NT2/D1 (cell line): ENCODE data around the gene STRBP.

Source experiments
- DNase-seq: peaks from one replicate; pipeline ENCODE4 v3.0.0-alpha.2; 2011; ENCODE audit warnings: low read depth, low spot score
- H3K27me3 ChIP-seq: 2 replicates; pipeline ENCODE4 v1.6.0; 2011; ENCODE audit warnings: mild to moderate bottlenecking; ENCODE audit not compliant: insufficient read length, insufficient read depth
- H3K36me3 ChIP-seq: 2 replicates; pipeline ENCODE4 v1.6.1; 2011; ENCODE audit warnings: mild to moderate bottlenecking, low read length, mixed read lengths; ENCODE audit not compliant: insufficient read depth, insufficient read length
- H3K4me1 ChIP-seq: 2 replicates; pipeline ENCODE4 v1.5.1; 2011; ENCODE audit not compliant: insufficient read depth, insufficient read length
- H3K4me3 ChIP-seq: 2 replicates; pipeline ENCODE4 v1.5.1; 2011; ENCODE audit warnings: low read depth; ENCODE audit not compliant: insufficient read length
- H3K9ac ChIP-seq: 2 replicates; pipeline ENCODE4 v1.6.0; 2011; ENCODE audit warnings: low read depth; ENCODE audit not compliant: insufficient read length
- H3K9me3 ChIP-seq: 2 replicates; pipeline ENCODE4 v1.5.1; 2011; ENCODE audit warnings: mild to moderate bottlenecking, low read length; ENCODE audit not compliant: insufficient read depth
- SUZ12 ChIP-seq: IDR thresholded peaks from 2 replicates; pipeline ENCODE4 v1.6.1; 2011; ENCODE audit not compliant: insufficient read length, insufficient read depth; ENCODE audit errors: extremely low read depth
- YY1 ChIP-seq: IDR thresholded peaks from 2 replicates; pipeline ENCODE4 v1.6.1; 2011; ENCODE audit not compliant: insufficient read length, insufficient read depth
- ZNF274 ChIP-seq: IDR thresholded peaks from 2 replicates; pipeline ENCODE4 v1.6.1; 2011; ENCODE audit warnings: mild to moderate bottlenecking, low read depth, low read length

The STRBP gene

DNA sequence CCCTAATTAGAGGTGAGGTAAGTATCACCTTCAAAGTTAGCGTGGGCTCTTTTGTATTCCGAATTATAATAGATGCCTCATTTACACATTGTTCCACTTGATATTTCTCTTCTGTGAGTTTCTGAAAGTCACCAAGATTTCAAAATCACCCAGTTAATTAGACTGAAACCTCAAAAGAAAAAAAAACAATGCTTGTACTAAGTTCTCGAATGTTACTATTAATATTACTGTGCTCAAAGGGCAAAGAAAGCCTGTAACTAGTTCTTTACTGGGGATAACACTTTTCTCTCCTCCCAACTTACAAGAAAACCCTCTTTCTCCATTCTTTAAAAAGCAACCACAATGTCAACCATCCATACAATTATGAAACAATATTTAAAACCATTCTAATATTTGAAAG, 98.5 kb downstream of the STRBP start:
- no peak overlapping the region for H3K9ac ChIP-seq
- H3K4me1 ChIP-seq: no peaks in the 10 kb centered on the region
- no peak overlapping the region for H3K4me3 ChIP-seq
- no peak for TF ChIP-seq ZNF274
- TF ChIP-seq SUZ12: no peak
- no peak for TF ChIP-seq YY1
- DNase-seq: no peak
- no peaks in the 10 kb centered on the region for H3K27me3 ChIP-seq
- no peaks in the 10 kb centered on the region for H3K9me3 ChIP-seq
- peaks cover 7% of the 10 kb centered on the region for H3K36me3 ChIP-seq

DNA sequence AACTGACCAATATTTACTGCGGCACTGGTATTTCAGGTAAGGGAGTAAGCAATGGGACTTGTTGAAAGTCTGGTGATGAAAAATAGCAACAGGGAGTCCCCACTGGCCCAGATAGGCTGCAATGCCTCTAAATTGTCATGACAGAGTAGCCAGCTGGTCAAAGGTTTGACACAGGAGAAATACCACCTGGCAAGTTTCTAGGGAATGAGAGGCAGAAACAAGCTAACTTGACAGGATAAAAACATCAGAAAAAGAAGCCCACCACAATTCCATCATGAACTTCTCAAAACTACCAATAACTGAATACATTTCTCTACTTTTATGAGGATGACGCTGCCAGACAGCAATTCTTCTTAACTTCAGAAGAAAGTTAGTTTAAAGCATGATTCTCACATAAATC, 99.8 kb downstream of the STRBP start:
- no peaks in the 10 kb centered on the region for H3K27me3 ChIP-seq
- H3K9me3 ChIP-seq: no peaks in the 10 kb centered on the region
- H3K4me3 ChIP-seq: no peak overlapping the region
- DNase-seq: no peak
- no peak overlapping the region for H3K9ac ChIP-seq
- H3K36me3 ChIP-seq: peaks cover 7% of the 10 kb centered on the region
- TF ChIP-seq YY1: no peak
- no peak for TF ChIP-seq SUZ12
- no peak for TF ChIP-seq ZNF274
- no peaks in the 10 kb centered on the region for H3K4me1 ChIP-seq

- Histone ChIP-seq H3K9ac (no peak overlapping the region), H3K9me3 (no peaks in the 10 kb centered on the region), H3K4me3 (no peak overlapping the region), H3K4me1 (no peaks in the 10 kb centered on the region), H3K36me3 (peaks cover 2% of the 10 kb centered on the region), H3K27me3 (no peaks in the 10 kb centered on the region)
- no peak for DNase-seq
- TF ChIP-seq ZNF274 (no peak), YY1 (no peak), SUZ12 (no peak)
Measured at GRCh38 chr9:123167474-123167873, 100.9 kb downstream of the STRBP start.

GRCh38 chr9:123165813-123166212, 102.6 kb downstream of the STRBP start:
- Histone ChIP-seq H3K27me3 (no peaks in the 10 kb centered on the region), H3K4me1 (no peaks in the 10 kb centered on the region), H3K9me3 (no peaks in the 10 kb centered on the region), H3K36me3 (peaks cover 2% of the 10 kb centered on the region), H3K9ac (no peak overlapping the region), H3K4me3 (no peak overlapping the region)
- DNase-seq: no peak
- TF ChIP-seq ZNF274: no peak
- no peak for TF ChIP-seq SUZ12
- no peak for TF ChIP-seq YY1

GRCh38 chr9:123164285-123164684, 104.1 kb downstream of the STRBP start:
- no peaks in the 10 kb centered on the region for H3K9me3 ChIP-seq
- H3K36me3 ChIP-seq: peaks cover 2% of the 10 kb centered on the region
- H3K4me3 ChIP-seq: no peak overlapping the region
- TF ChIP-seq SUZ12 (no peak), YY1 (no peak), ZNF274 (no peak)
- no peak for DNase-seq
- no peaks in the 10 kb centered on the region for H3K27me3 ChIP-seq
- no peak overlapping the region for H3K9ac ChIP-seq
- no peaks in the 10 kb centered on the region for H3K4me1 ChIP-seq

DNA sequence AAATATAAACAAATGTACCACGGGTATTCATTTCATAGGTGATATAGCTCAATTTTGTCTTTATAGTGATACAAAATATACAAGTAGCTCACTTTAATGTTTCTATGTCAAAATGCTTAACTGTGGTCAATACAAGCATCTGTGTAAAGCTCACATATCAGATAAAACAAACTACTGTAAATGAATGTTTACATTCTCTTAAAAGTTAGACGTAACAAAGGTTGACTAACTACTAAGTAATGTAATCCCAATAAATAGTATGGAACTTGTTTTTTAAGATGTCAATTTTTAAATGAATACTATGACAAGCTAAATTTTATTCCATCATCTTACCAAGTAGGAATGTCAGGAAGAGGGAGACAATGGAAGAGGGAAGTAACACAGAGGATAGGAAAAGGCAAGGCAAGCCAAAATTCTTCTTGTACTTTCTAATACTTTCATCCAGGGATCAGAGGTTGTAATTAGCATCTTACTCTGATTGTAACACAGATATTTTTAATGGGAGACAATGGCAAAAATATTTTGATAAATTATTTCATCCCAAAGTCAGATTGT, 105.5 kb downstream of the STRBP start:
- no peaks in the 10 kb centered on the region for H3K9me3 ChIP-seq
- no peak for DNase-seq
- TF ChIP-seq ZNF274 (no peak), SUZ12 (no peak), YY1 (no peak)
- H3K4me1 ChIP-seq: no peaks in the 10 kb centered on the region
- peaks cover under 1% of the 10 kb centered on the region for H3K36me3 ChIP-seq
- no peaks in the 10 kb centered on the region for H3K27me3 ChIP-seq
- no peak overlapping the region for H3K4me3 ChIP-seq
- H3K9ac ChIP-seq: no peak overlapping the region

GRCh38 chr9:123162360-123162759, 106.0 kb downstream of the STRBP start:
- no peak for TF ChIP-seq SUZ12
- TF ChIP-seq YY1: no peak
- no peak for TF ChIP-seq ZNF274
- H3K9me3 ChIP-seq: no peaks in the 10 kb centered on the region
- no peaks in the 10 kb centered on the region for H3K27me3 ChIP-seq
- no peak for DNase-seq
- H3K36me3 ChIP-seq: peaks cover 5% of the 10 kb centered on the region
- H3K9ac ChIP-seq: no peak overlapping the region
- no peak overlapping the region for H3K4me3 ChIP-seq
- no peaks in the 10 kb centered on the region for H3K4me1 ChIP-seq

- Histone ChIP-seq H3K27me3 (no peaks in the 10 kb centered on the region), H3K9me3 (no peaks in the 10 kb centered on the region), H3K9ac (no peak overlapping the region), H3K4me3 (no peak overlapping the region), H3K4me1 (no peaks in the 10 kb centered on the region), H3K36me3 (peaks cover 8% of the 10 kb centered on the region)
- DNase-seq: no peak
- no peak for TF ChIP-seq ZNF274
- TF ChIP-seq SUZ12: no peak
- TF ChIP-seq YY1: no peak
Measured at GRCh38 chr9:123157221-123157620, 111.2 kb downstream of the STRBP start.
